A549 (cell line): ENCODE data around the gene SPSB4. TPM values are rescaled to one million over a fixed set of nuclear protein-coding genes. Genes with fewer than 3 reads are reported as not detected.

ENCODE experiments used
- ATAC-seq, 2 experiments: fragments of 200-7000 bp in 1 of 2; fragments of >200 bp in 1 of 2; cut with Nextera tagmentation in 1 of 2; cut with Tn5 transposase in 1 of 2; 3 replicates each; pipeline versions ENCODE4 v1.8.0 to v1.9.1; 2018 to 2020; ENCODE audit warnings: mild to moderate bottlenecking in 1 of 2, moderate library complexity in 1 of 2
- CTCF ChIA-PET: fragments of 300-600 bp; sonication (Branson Sonifier 250); formaldehyde crosslinking; extraction: SDS; loops from one replicate; lab custom pipeline; 2021; ENCODE audit warnings: antibody characterized with exemption, inconsistent platforms; lab: Yijun Ruan, JAX
- POLR2A ChIA-PET: fragments of 350-600 bp; formaldehyde crosslinking; extraction: SDS; loops from one replicate; lab custom pipeline; 2021; ENCODE audit warnings: antibody characterized with exemption, inconsistent platforms; lab: Yijun Ruan, JAX
- DNase-seq, 2 experiments: peaks; one replicate each; pipeline versions ENCODE4 v3.0.0 to v3.0.0-alpha.2; 2011 to 2016; ENCODE audit warnings: low read depth in 1 of 2, low spot score in 1 of 2
- FAIRE-seq: peaks from 2 replicates; lab custom pipeline; 2011; peaks lifted over from hg19 to GRCh38; lab: Jason Lieb, UNC
- H3K27ac ChIP-seq, 2 experiments: fragments of >200 bp; sonication (Bioruptor Twin); formaldehyde crosslinking; 3 replicates each; pipeline ENCODE4 v1.5.1; 2016 to 2017
- H3K4me1 ChIP-seq: fragments of >200 bp; sonication (Bioruptor Twin); formaldehyde crosslinking; 3 replicates; pipeline ENCODE4 v1.6.1; 2016
- H3K4me2 ChIP-seq: fragments of >200 bp; sonication (Bioruptor Twin); formaldehyde crosslinking; 3 replicates; pipeline ENCODE4 v1.6.1; 2016
- H3K4me3 ChIP-seq: fragments of >200 bp; sonication (Bioruptor Twin); formaldehyde crosslinking; 3 replicates; pipeline ENCODE4 v1.5.1; 2016
- H3K9me3 ChIP-seq: fragments of >200 bp; sonication (Bioruptor Twin); formaldehyde crosslinking; 3 replicates; pipeline ENCODE4 v1.6.1; 2016
- BHLHE40 ChIP-seq: IDR thresholded peaks from 2 replicates; pipeline ENCODE4 v1.6.1; 2012; ENCODE audit warnings: low read depth, low read length, inconsistent platforms
- CBX2 ChIP-seq: fragments of 200-600 bp; sonication (generic); IDR thresholded peaks from 2 replicates; pipeline ENCODE4 v1.6.1; 2016; ENCODE audit warnings: low read depth, mild to moderate bottlenecking, borderline replicate concordance
- CHD2 ChIP-seq: fragments of 150-350 bp; IDR thresholded peaks from 2 replicates; pipeline ENCODE4 v1.6.1; 2014; ENCODE audit warnings: low read length; ENCODE audit not compliant: partially characterized antibody
- CHD4 ChIP-seq: fragments of 200-600 bp; sonication (generic); IDR thresholded peaks from 2 replicates; pipeline ENCODE4 v1.6.1; 2016; ENCODE audit warnings: antibody characterized with exemption, mild to moderate bottlenecking, borderline replicate concordance
- CTCF ChIP-seq: fragments of >200 bp; sonication (Bioruptor Twin); formaldehyde crosslinking; IDR thresholded peaks from 3 replicates; pipeline ENCODE4 v1.5.1; 2016
- E2F6 ChIP-seq: IDR thresholded peaks from 2 replicates; pipeline ENCODE4 v1.6.1; 2012; ENCODE audit warnings: low read depth, borderline replicate concordance
- EHMT2 ChIP-seq: fragments of 200-600 bp; sonication (generic); IDR thresholded peaks from 2 replicates; pipeline ENCODE4 v1.6.1; 2016; ENCODE audit warnings: antibody characterized with exemption, low read depth, mild to moderate bottlenecking, moderate library complexity
- ELK1 ChIP-seq: fragments of 150-350 bp; IDR thresholded peaks from 2 replicates; pipeline ENCODE4 v1.6.1; 2014; ENCODE audit warnings: low read depth, mild to moderate bottlenecking, low read length
- EP300 ChIP-seq, 2 experiments: fragments of >200 bp; sonication (Bioruptor Twin); formaldehyde crosslinking; IDR thresholded peaks; 2 replicates in 1 of 2; 3 replicates in 1 of 2; pipeline ENCODE4 v1.6.1; 2016 to 2017
- FOSB ChIP-seq: fragments of 250-450 bp; sonication (Bioruptor Pico); IDR thresholded peaks from 2 replicates; pipeline ENCODE4 v1.5.0; 2020; ENCODE audit warnings: mild to moderate bottlenecking, moderate library complexity
- FOSL2 ChIP-seq, 2 experiments: fragments of 450-650 bp in 1 of 2; fragments of >200 bp in 1 of 2; sonication (Bioruptor Twin) in 1 of 2; formaldehyde crosslinking; IDR thresholded peaks; 2 replicates each; pipeline versions ENCODE4 v1.5.0 to v1.6.1; 2016 to 2020; ENCODE audit warnings: mild to moderate bottlenecking in 1 of 2, moderate library complexity in 1 of 2
- FOXS1 ChIP-seq: fragments of 250-450 bp; sonication (Bioruptor Pico); IDR thresholded peaks from 2 replicates; pipeline ENCODE4 v1.5.0; 2020; ENCODE audit warnings: mild to moderate bottlenecking, moderate library complexity
- GATA3 ChIP-seq: IDR thresholded peaks from 2 replicates; pipeline ENCODE4 v1.6.1; 2012; ENCODE audit warnings: borderline replicate concordance
- HES2 ChIP-seq: fragments of >200 bp; sonication (Bioruptor Twin); formaldehyde crosslinking; IDR thresholded peaks from 2 replicates; pipeline ENCODE4 v1.6.1; 2016
- HEYL ChIP-seq: fragments of 250-450 bp; sonication (Bioruptor Pico); IDR thresholded peaks from 2 replicates; pipeline ENCODE4 v1.8.0; 2021; ENCODE audit warnings: mild to moderate bottlenecking, moderate library complexity
- HOXB5 ChIP-seq: fragments of 250-450 bp; sonication (Bioruptor Pico); IDR thresholded peaks from 2 replicates; pipeline ENCODE4 v1.5.0; 2020; ENCODE audit warnings: mild to moderate bottlenecking, moderate library complexity
- JUN ChIP-seq, 2 experiments: fragments of >200 bp; sonication (Bioruptor Twin); formaldehyde crosslinking; IDR thresholded peaks; 2 replicates in 1 of 2; 3 replicates in 1 of 2; pipeline ENCODE4 v1.6.1; 2016 to 2017
- KDM1A ChIP-seq: fragments of 200-600 bp; sonication (generic); IDR thresholded peaks from 2 replicates; pipeline ENCODE4 v1.6.1; 2016; ENCODE audit warnings: low read depth, mild to moderate bottlenecking
- MAX ChIP-seq: IDR thresholded peaks from 2 replicates; pipeline ENCODE4 v1.6.1; 2012
- MYC ChIP-seq: IDR thresholded peaks from 2 replicates; pipeline ENCODE4 v1.6.1; 2012; ENCODE audit warnings: mild to moderate bottlenecking, inconsistent platforms, low read length, improper control_type of control experiment, borderline replicate concordance
- NFE2L2 ChIP-seq: fragments of 150-350 bp; conservative IDR thresholded peaks from 2 replicates; pipeline ENCODE4 v1.6.1; 2014; ENCODE audit warnings: low read length
- NPAS2 ChIP-seq: fragments of 250-450 bp; sonication (Bioruptor Pico); IDR thresholded peaks from 2 replicates; pipeline ENCODE4 v1.8.0; 2022; ENCODE audit warnings: mild to moderate bottlenecking, moderate library complexity, borderline replicate concordance
- RARB ChIP-seq: fragments of 250-450 bp; sonication (Bioruptor Pico); IDR thresholded peaks from 2 replicates; pipeline ENCODE4 v1.8.0; 2021; ENCODE audit warnings: mild to moderate bottlenecking, moderate library complexity
- RCOR1 ChIP-seq: fragments of 150-350 bp; IDR thresholded peaks from 2 replicates; pipeline ENCODE4 v1.6.1; 2014; ENCODE audit warnings: antibody characterized with exemption, low read length, low read depth
- RFX5 ChIP-seq: fragments of 450-650 bp; IDR thresholded peaks from 2 replicates; pipeline ENCODE4 v1.7.1; 2014; ENCODE audit warnings: antibody characterized with exemption, mild to moderate bottlenecking, moderate library complexity
- SREBF2 ChIP-seq: fragments of 450-650 bp; IDR thresholded peaks from 2 replicates; pipeline ENCODE4 v1.6.1; 2014; ENCODE audit warnings: mild to moderate bottlenecking, moderate library complexity
- TFCP2L1 ChIP-seq: fragments of 250-450 bp; sonication (Bioruptor Pico); IDR thresholded peaks from 2 replicates; pipeline ENCODE4 v1.5.0; 2021; ENCODE audit warnings: mild to moderate bottlenecking
- ZC3H11A ChIP-seq: fragments of 450-650 bp; IDR thresholded peaks from 2 replicates; pipeline ENCODE4 v1.6.1; 2014; ENCODE audit warnings: antibody characterized with exemption, mild to moderate bottlenecking
- ZFP36 ChIP-seq: fragments of 450-650 bp; IDR thresholded peaks from 2 replicates; pipeline ENCODE4 v1.6.1; 2014; ENCODE audit warnings: borderline replicate concordance; ENCODE audit not compliant: partially characterized antibody
- ZSCAN20 ChIP-seq: fragments of 250-450 bp; sonication (Bioruptor Pico); IDR thresholded peaks from 2 replicates; pipeline ENCODE4 v1.8.0; 2022; ENCODE audit warnings: mild to moderate bottlenecking, moderate library complexity
- WGBS: methylation state at CpG from one replicate; pipeline ENCODE4 v1.1.6; 2017; ENCODE audit errors: missing lambda C conversion rate; 5-methylcytosine and 5-hydroxymethylcytosine counted together
- polyA plus RNA-seq, 4 experiments: library from polyadenylated mRNA; depleted of rRNA in 3 of 4; stranded (reverse); fragments of >200 nt; fragmentation: RNase III in 1 of 4; extraction: RNeasy Plus Mini Kit Qiagen cat#74134 plus additional on column Dnase treatment in 1 of 4; gene quantifications; 2 replicates in 3 of 4; 3 replicates in 1 of 4; pipeline ENCODE4 v1.2.3, GENCODE V29; 2011 to 2017

Gene SPSB4
- polyA plus RNA-seq, 2 of the 4 experiments (the other 2 are of a cell fraction) = 0.03 to 0.04 TPM

GRCh38 chr3:141108039-141108438, 56.9 kb downstream of the SPSB4 start:
- TF ChIP-seq BHLHE40 (no peak), NPAS2 (CRISPR knock-in tag) (no peak), FOSL2 (IDR thresholded peaks at IDR 0.05) (no peak), FOSL2 (CRISPR knock-in tag; IDR thresholded peaks at IDR 0.05) (no peak), HES2 (no peak), EP300 (IDR thresholded peaks at IDR 0.05) (no peak), HOXB5 (CRISPR knock-in tag) (no peak)
- ATAC-seq (no peak), DNase-seq (no peak), FAIRE-seq (no peak)
- ChIA-PET POLR2A (no interaction called here), CTCF (no interaction called here)
- H3K9me3 ChIP-seq = no peaks in the 10 kb centered on the region
- H3K4me2 ChIP-seq = no peak overlapping the region
- no peaks in the 10 kb centered on the region for H3K4me1 ChIP-seq
- 54% methylated on average over 6 of the region's 6 CpGs for WGBS
- no peak overlapping the region for H3K27ac ChIP-seq
- no peak overlapping the region for H3K4me3 ChIP-seq

- Histone ChIP-seq H3K9me3 (no peaks in the 10 kb centered on the region), H3K4me3 (no peak overlapping the region), H3K27ac (no peak overlapping the region), H3K4me1 (no peaks in the 10 kb centered on the region), H3K4me2 (no peak overlapping the region)
- POLR2A ChIA-PET = no interaction called here
- DNase-seq (no peak), ATAC-seq (no peak), FAIRE-seq (no peak)
- WGBS = 72% methylated on average over 7 of the region's 7 CpGs
- CTCF ChIA-PET = interaction anchor here (1.0 to 1.6 kb wide), 2 partner anchors 105 to 110 kb away, joined by 3 to 7 read pairs; no protein-coding TSS in a partner anchor
- TF ChIP-seq ZC3H11A = no peak
- TF ChIP-seq CHD4 = no peak
- no peak for TF ChIP-seq MYC
- TF ChIP-seq ELK1 = no peak
- no peak for TF ChIP-seq MAX
- TF ChIP-seq CBX2 = no peak
- TF ChIP-seq CHD2 = no peak
- no peak for TF ChIP-seq FOSB
- TF ChIP-seq EHMT2 = no peak
- TF ChIP-seq, all 56 proteins: peak for 0
Measured at GRCh38 chr3:141109751-141110150, 58.6 kb downstream of the SPSB4 start.

GRCh38 chr3:141110322-141110721, 59.2 kb downstream of the SPSB4 start:
- TF ChIP-seq RFX5 = no peak
- TF ChIP-seq FOXS1 (CRISPR knock-in tag) = no peak
- no peak for TF ChIP-seq HEYL (CRISPR knock-in tag)
- no peak for TF ChIP-seq RCOR1
- TF ChIP-seq CTCF = no peak
- no peak for TF ChIP-seq HOXB5 (CRISPR knock-in tag)
- no peak for TF ChIP-seq TFCP2L1 (CRISPR knock-in tag)
- TF ChIP-seq ZSCAN20 (CRISPR knock-in tag) = no peak
- no peak for TF ChIP-seq EHMT2
- TF ChIP-seq BHLHE40 = no peak
- no peak for TF ChIP-seq NFE2L2
- no peak for TF ChIP-seq KDM1A
- no peak for TF ChIP-seq RARB (CRISPR knock-in tag)
- TF ChIP-seq E2F6 = no peak
- no peak for TF ChIP-seq ZFP36
- TF ChIP-seq SREBF2 = no peak
- no peak for TF ChIP-seq JUN (IDR thresholded peaks at IDR 0.05)
- no peak for TF ChIP-seq CHD2
- TF ChIP-seq ELK1 = no peak
- no peak for TF ChIP-seq GATA3
- no peak for ATAC-seq
- FAIRE-seq = no peak
- ChIA-PET CTCF (interaction anchor here (1.6 kb wide), 1 partner anchor 110 kb away, joined by 7 read pairs; no protein-coding TSS in a partner anchor), POLR2A (no interaction called here)
- no peak for DNase-seq
- Histone ChIP-seq H3K9me3 (no peaks in the 10 kb centered on the region), H3K4me3 (no peak overlapping the region), H3K27ac (no peak overlapping the region), H3K4me2 (no peak overlapping the region), H3K4me1 (no peaks in the 10 kb centered on the region)
